HG03175 (cell line): ENCODE measurements around the gene NCAPD2.
"Not testable (repeated sequence)": the region's sequence is repeated elsewhere in the genome, so short reads cannot be mapped to it uniquely, and the experiment has no call there.

Experiments used
- ATAC-seq: cut with Tn5 transposase; IDR thresholded peaks from one replicate; pipeline ENCODE4 v1.9.1; 2021; ENCODE audit warnings: mild to moderate bottlenecking, moderate library complexity; ENCODE audit not compliant: unreplicated experiment

The NCAPD2 gene

DNA sequence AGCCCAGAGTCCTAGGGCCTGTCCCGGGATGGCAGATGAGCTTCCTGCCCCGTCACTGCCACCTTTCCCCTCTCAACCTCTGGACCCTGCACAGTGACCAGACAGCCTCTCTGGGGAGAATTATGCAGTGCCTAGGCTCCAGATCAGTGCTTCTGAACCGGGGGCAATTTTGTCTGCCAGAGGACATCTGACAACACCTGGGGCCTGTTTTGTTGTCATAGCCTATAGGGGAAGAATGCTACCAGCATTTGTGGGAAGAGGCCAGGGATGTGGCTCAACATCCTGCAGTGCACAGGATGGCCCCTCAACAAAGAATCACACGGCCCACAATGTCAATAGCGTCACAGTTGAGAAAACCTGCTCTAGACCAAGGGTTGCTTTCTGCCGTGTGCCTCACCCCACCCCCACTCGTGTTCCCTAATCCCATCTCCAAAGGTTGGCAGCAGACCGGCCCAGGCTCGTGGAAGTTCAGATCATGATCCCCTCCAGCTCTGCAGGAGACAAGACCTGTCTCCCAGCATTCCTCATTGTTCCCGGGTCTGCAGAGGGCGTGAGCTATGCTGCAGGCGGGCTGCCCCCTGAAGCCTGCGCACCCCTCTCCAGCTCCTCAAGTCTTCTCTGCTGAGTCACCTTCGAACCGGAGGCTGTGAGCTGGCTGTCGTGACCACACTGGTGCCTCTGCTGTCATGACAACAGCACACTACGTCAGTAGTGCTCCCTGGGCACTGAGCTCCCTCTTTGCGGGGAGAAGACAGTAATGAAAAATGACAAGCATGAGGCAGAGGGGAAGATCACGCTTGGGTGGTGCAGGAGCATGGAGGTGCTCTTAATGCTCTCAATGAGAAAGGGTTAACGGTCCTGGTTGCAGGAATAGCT, 38.4 kb downstream of the NCAPD2 start:
- no peak for ATAC-seq

DNA sequence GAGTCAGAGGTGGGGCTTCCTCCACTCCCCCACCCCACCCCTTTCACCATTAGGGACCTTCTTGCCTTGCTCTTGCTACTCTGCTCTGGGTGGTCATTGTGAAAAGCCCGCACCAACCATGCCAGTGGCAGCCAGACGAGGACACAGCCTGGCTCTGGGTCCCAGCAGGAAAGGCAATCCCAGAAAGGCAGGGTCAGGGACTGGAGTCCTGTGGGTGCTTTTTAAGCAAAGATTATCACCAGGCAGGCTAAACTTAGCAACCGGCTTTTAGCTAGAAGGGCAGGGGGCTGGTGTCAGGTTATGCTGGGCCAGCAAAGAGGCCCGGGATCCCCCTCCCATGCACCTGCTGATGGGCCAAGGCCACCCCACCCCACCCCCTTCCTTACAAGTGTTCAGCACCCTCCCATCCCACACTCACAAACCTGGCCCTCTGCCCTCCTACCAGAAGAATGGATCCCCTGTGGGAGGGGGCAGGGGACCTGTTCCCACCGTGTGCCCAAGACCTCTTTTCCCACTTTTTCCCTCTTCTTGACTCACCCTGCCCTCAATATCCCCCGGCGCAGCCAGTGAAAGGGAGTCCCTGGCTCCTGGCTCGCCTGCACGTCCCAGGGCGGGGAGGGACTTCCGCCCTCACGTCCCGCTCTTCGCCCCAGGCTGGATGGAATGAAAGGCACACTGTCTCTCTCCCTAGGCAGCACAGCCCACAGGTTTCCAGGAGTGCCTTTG, 39.2 kb downstream of the NCAPD2 start:
- ATAC-seq = peak; percentile 5

DNA sequence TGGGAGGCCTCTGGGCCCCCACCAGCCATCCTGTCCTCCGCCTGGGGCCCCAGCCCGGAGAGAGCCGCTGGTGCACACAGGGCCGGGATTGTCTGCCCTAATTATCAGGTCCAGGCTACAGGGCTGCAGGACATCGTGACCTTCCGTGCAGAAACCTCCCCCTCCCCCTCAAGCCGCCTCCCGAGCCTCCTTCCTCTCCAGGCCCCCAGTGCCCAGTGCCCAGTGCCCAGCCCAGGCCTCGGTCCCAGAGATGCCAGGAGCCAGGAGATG, 39.7 kb downstream of the NCAPD2 start:
- ATAC-seq = peak; percentile 14

DNA sequence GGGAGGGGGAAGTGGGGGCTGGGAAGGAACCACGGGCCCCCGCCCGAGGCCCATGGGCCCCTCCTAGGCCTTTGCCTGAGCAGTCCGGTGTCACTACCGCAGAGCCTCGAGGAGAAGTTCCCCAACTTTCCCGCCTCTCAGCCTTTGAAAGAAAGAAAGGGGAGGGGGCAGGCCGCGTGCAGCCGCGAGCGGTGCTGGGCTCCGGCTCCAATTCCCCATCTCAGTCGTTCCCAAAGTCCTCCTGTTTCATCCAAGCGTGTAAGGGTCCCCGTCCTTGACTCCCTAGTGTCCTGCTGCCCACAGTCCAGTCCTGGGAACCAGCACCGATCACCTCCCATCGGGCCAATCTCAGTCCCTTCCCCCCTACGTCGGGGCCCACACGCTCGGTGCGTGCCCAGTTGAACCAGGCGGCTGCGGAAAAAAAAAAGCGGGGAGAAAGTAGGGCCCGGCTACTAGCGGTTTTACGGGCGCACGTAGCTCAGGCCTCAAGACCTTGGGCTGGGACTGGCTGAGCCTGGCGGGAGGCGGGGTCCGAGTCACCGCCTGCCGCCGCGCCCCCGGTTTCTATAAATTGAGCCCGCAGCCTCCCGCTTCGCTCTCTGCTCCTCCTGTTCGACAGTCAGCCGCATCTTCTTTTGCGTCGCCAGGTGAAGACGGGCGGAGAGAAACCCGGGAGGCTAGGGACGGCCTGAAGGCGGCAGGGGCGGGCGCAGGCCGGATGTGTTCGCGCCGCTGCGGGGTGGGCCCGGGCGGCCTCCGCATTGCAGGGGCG, 40.2 kb downstream of the NCAPD2 start, which contains the start of gene GAPDH:
TSS of gene GAPDH (plus strand) at position 595 of the 772 bp plus-strand sequence. CDS start 316 bp downstream, outside the sequence.
- ATAC-seq = peak; percentile 65

DNA sequence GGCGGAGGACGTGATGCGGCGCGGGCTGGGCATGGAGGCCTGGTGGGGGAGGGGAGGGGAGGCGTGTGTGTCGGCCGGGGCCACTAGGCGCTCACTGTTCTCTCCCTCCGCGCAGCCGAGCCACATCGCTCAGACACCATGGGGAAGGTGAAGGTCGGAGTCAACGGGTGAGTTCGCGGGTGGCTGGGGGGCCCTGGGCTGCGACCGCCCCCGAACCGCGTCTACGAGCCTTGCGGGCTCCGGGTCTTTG, 40.7 kb downstream of the NCAPD2 start:
- ATAC-seq = no peak

DNA sequence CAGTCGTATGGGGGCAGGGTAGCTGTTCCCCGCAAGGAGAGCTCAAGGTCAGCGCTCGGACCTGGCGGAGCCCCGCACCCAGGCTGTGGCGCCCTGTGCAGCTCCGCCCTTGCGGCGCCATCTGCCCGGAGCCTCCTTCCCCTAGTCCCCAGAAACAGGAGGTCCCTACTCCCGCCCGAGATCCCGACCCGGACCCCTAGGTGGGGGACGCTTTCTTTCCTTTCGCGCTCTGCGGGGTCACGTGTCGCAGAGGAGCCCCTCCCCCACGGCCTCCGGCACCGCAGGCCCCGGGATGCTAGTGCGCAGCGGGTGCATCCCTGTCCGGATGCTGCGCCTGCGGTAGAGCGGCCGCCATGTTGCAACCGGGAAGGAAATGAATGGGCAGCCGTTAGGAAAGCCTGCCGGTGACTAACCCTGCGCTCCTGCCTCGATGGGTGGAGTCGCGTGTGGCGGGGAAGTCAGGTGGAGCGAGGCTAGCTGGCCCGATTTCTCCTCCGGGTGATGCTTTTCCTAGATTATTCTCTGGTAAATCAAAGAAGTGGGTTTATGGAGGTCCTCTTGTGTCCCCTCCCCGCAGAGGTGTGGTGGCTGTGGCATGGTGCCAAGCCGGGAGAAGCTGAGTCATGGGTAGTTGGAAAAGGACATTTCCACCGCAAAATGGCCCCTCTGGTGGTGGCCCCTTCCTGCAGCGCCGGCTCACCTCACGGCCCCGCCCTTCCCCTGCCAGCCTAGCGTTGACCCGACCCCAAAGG, 41.2 kb downstream of the NCAPD2 start:
- peak; percentile 1 for ATAC-seq

- no peak for ATAC-seq
Observed at GRCh38 chr12:6535697-6535946, 41.7 kb downstream of the NCAPD2 start.

- ATAC-seq = no peak
Observed at GRCh38 chr12:6535960-6536847, 42.3 kb downstream of the NCAPD2 start.

DNA sequence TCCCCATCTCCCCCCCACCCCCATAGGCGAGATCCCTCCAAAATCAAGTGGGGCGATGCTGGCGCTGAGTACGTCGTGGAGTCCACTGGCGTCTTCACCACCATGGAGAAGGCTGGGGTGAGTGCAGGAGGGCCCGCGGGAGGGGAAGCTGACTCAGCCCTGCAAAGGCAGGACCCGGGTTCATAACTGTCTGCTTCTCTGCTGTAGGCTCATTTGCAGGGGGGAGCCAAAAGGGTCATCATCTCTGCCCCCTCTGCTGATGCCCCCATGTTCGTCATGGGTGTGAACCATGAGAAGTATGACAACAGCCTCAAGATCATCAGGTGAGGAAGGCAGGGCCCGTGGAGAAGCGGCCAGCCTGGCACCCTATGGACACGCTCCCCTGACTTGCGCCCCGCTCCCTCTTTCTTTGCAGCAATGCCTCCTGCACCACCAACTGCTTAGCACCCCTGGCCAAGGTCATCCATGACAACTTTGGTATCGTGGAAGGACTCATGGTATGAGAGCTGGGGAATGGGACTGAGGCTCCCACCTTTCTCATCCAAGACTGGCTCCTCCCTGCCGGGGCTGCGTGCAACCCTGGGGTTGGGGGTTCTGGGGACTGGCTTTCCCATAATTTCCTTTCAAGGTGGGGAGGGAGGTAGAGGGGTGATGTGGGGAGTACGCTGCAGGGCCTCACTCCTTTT, 43.1 kb downstream of the NCAPD2 start:
- no peak for ATAC-seq

- not testable (repeated sequence) for ATAC-seq
Observed at GRCh38 chr12:6537580-6538419, 43.9 kb downstream of the NCAPD2 start.

DNA sequence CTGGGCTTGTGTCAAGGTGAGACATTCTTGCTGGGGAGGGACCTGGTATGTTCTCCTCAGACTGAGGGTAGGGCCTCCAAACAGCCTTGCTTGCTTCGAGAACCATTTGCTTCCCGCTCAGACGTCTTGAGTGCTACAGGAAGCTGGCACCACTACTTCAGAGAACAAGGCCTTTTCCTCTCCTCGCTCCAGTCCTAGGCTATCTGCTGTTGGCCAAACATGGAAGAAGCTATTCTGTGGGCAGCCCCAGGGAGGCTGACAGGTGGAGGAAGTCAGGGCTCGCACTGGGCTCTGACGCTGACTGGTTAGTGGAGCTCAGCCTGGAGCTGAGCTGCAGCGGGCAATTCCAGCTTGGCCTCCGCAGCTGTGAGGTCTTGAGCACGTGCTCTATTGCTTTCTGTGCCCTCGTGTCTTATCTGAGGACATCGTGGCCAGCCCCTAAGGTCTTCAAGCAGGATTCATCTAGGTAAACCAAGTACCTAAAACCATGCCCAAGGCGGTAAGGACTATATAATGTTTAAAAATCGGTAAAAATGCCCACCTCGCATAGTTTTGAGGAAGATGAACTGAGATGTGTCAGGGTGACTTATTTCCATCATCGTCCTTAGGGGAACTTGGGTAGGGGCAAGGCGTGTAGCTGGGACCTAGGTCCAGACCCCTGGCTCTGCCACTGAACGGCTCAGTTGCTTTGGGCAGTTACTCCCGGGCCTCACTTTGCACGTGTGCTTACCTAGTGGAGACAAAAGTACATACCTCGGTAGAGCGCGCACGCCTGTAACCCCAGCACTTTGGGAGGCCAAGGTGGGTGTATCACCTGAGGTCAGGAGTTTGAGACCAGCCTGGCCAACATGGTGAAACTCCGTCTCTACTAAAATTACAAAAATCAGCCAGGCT, 44.8 kb downstream of the NCAPD2 start:
- ATAC-seq = no peak

DNA sequence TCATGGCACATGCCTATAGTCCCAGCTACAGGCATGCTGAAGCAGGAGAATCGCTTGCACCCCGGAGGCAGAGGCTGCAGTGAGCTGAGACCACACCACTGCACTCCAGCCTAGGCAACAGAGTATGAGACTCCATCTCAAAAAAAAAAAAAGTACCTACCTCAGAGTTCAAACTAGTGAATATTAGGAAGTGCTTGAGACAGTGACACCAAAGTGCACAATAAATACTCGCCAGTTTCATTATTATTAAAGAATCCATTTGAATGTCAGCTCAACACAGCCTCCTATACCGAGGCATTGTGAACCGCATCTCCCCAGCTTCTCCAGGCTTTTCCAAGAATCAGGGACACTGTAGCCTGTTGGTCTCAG, 45.4 kb downstream of the NCAPD2 start:
- no peak for ATAC-seq

GRCh38 chr12:6539707-6540134, 45.8 kb downstream of the NCAPD2 start:
- no peak for ATAC-seq

DNA sequence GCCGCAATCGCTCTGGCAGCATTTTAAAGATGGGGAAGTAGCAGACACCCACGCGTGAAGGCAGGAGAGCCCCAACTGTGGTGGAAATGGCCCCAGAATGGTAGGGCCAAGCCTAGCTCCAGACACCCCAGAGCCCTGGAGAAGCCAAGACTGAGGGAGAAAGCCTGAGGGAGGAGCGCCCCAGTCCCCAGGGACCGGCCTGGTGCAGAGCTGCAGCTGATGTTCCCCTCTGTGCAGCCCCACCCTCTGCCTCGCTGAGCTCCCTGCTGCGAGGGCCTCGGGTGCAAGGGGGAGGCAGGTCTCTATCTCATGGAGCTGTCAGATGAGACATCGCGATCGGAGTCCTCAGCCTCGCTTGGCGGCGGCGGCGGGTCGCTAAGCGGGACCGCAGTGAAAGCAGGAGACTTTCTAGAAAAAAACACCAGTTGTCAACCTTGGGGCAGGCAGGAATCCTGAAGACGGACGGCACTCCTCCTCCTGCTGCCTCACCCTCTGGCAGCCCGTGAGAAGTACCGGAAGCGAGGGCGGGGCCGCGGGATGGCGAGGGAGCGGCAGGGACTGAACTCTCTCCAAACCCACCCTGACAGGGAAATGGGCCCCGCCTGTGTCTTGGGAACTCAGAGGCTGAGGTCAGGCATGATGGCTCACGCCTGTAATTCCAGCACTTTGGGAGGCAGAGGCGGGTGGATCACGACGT, 46.4 kb downstream of the NCAPD2 start:
- ATAC-seq = no peak

GRCh38 chr12:6541371-6542165, 47.7 kb downstream of the NCAPD2 start:
- no peak for ATAC-seq

DNA sequence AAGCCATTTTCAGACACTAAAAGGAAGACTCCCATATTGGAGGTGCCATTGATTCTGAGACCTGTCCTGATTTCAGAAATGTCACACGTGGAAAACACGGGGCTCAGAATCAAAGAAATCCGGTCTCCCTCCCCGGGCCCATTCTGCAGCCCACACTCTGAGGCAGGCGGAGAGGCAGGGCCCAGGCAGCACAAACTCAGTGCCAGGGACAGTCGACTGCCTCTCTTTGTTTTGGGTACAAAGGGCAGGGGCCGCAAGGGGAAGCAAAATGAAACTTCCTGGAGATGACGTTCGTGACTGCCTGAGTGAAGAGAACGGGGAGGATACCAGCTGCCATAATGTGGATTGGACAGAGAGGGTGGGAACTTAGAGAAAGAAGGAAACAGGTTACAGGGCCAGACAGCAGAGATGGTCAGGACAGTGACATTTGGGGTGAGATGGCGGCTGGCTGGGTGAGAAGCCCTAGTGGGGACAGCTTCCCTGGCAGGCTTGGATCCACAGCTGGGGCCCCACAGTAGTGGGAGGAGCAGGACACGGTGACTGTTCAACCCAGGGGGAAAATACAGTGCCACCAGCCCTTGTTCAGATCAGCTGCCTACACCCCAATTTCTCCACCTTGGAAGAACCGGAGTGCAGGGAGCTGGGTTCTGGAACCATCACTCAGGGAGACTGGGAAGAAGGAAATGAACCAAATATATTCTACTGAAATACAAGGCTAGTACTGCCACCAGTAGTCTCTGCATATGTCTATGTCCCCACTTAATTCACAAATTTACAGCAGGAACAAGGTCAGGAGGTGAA, 48.5 kb downstream of the NCAPD2 start:
- ATAC-seq = no peak
